ENCODE results near the gene PLCB4.

- peak; percentile 62 for TF ChIP-seq CTCF (conservative IDR thresholded peaks at IDR 0.05; ENCODE audit: low read length)
- TF ChIP-seq EZH2phosphoT487 (IDR thresholded peaks at IDR 0.05; ENCODE audit: borderline replicate concordance), result no peak
Measured at GRCh38 chr20:9099372-9099771, 30.5 kb downstream of the PLCB4 start.
